Measurements from ENCODE around the gene SRP19.
"Not testable (repeated sequence)": the region's sequence is repeated elsewhere in the genome, so short reads cannot be mapped to it uniquely, and the experiment has no call there.

The SRP19 gene

GRCh38 chr5:112883192-112883591 lies 22.1 kb downstream of the SRP19 start:
- Mint-ChIP-seq H3K27me3 (no peaks in the 10 kb centered on the region), H3K27ac (no peak overlapping the region), H3K9me3 (no peaks in the 10 kb centered on the region), H3K4me1 (ENCODE audit: low read depth) (peaks cover 4% of the 10 kb centered on the region), H3K4me3 (no peak overlapping the region), H3K36me3 (ENCODE audit: low read depth) (peaks cover 9% of the 10 kb centered on the region)
- intact Hi-C loops (cut with micrococcal nuclease): no loop called here

- H3K27ac Mint-ChIP-seq: no peak overlapping the region
- no peak overlapping the region for H3K4me3 Mint-ChIP-seq
- peaks cover 12% of the 10 kb centered on the region for H3K4me1 Mint-ChIP-seq (ENCODE audit: low read depth)
These were observed 23.9 kb downstream of the SRP19 start for GRCh38 chr5:112885001-112885400.

GRCh38 chr5:112886975-112887374 lies 25.9 kb downstream of the SRP19 start:
- H3K4me3 Mint-ChIP-seq: no peak overlapping the region
- H3K4me1 Mint-ChIP-seq (ENCODE audit: low read depth): peaks cover 18% of the 10 kb centered on the region
- no peaks in the 10 kb centered on the region for H3K9me3 Mint-ChIP-seq
- no peaks in the 10 kb centered on the region for H3K27me3 Mint-ChIP-seq
- no peak overlapping the region for H3K27ac Mint-ChIP-seq
- intact Hi-C loops (cut with micrococcal nuclease): no loop called here
- H3K36me3 Mint-ChIP-seq (ENCODE audit: low read depth): peaks cover 24% of the 10 kb centered on the region

More at GRCh38 chr5:112885001-112885400, 23.9 kb downstream of the SRP19 start:
- no peaks in the 10 kb centered on the region for H3K27me3 Mint-ChIP-seq
- H3K9me3 Mint-ChIP-seq: no peaks in the 10 kb centered on the region
- intact Hi-C loops (cut with micrococcal nuclease): no loop called here
- H3K36me3 Mint-ChIP-seq (ENCODE audit: low read depth): peaks cover 10% of the 10 kb centered on the region

- H3K36me3 Mint-ChIP-seq (ENCODE audit: low read depth): peaks cover 64% of the 10 kb centered on the region
- peak overlapping the region; percentile 87 for H3K27ac Mint-ChIP-seq
- H3K4me3 Mint-ChIP-seq: peak overlapping the region; percentile 38
- peaks cover 33% of the 10 kb centered on the region for H3K4me1 Mint-ChIP-seq (ENCODE audit: low read depth)
- H3K9me3 Mint-ChIP-seq; intact Hi-C loops (cut with micrococcal nuclease); H3K27me3 Mint-ChIP-seq: not testable (repeated sequence)
These were observed 31.0 kb downstream of the SRP19 start for GRCh38 chr5:112892066-112892465.

- Mint-ChIP-seq H3K27ac (peak overlapping the region; percentile 87), H3K4me1 (ENCODE audit: low read depth) (peaks cover 37% of the 10 kb centered on the region), H3K27me3 (no peaks in the 10 kb centered on the region), H3K9me3 (no peaks in the 10 kb centered on the region), H3K4me3 (peak overlapping the region; percentile 0), H3K36me3 (ENCODE audit: low read depth) (peaks cover 71% of the 10 kb centered on the region)
- intact Hi-C loops (cut with micrococcal nuclease): no loop called here
These were observed 31.7 kb downstream of the SRP19 start for GRCh38 chr5:112892776-112893175.

GRCh38 chr5:112895682-112896081 lies 34.6 kb downstream of the SRP19 start:
- Mint-ChIP-seq H3K36me3 (ENCODE audit: low read depth) (peaks cover 78% of the 10 kb centered on the region), H3K27me3 (no peaks in the 10 kb centered on the region), H3K4me3 (no peak overlapping the region), H3K27ac (peak overlapping the region; percentile 49), H3K4me1 (ENCODE audit: low read depth) (peaks cover 33% of the 10 kb centered on the region), H3K9me3 (no peaks in the 10 kb centered on the region)
- intact Hi-C loops (cut with micrococcal nuclease): no loop called here

GRCh38 chr5:112902561-112902960 lies 41.5 kb downstream of the SRP19 start:
- H3K36me3 Mint-ChIP-seq (ENCODE audit: low read depth): peaks cover 74% of the 10 kb centered on the region
- H3K9me3 Mint-ChIP-seq: no peaks in the 10 kb centered on the region
- peaks cover 31% of the 10 kb centered on the region for H3K4me1 Mint-ChIP-seq (ENCODE audit: low read depth)
- intact Hi-C loops (cut with micrococcal nuclease): no loop called here
- no peak overlapping the region for H3K27ac Mint-ChIP-seq
- H3K4me3 Mint-ChIP-seq: no peak overlapping the region
- no peaks in the 10 kb centered on the region for H3K27me3 Mint-ChIP-seq

- Mint-ChIP-seq H3K36me3 (ENCODE audit: low read depth) (peaks cover 77% of the 10 kb centered on the region), H3K4me1 (ENCODE audit: low read depth) (peaks cover 32% of the 10 kb centered on the region)
- H3K27ac Mint-ChIP-seq; H3K9me3 Mint-ChIP-seq; H3K4me3 Mint-ChIP-seq; intact Hi-C loops (cut with micrococcal nuclease); H3K27me3 Mint-ChIP-seq: not testable (repeated sequence)
These were observed 43.9 kb downstream of the SRP19 start for GRCh38 chr5:112904996-112905395.

- H3K36me3 Mint-ChIP-seq (ENCODE audit: low read depth): peaks cover 77% of the 10 kb centered on the region
- peaks cover 36% of the 10 kb centered on the region for H3K4me1 Mint-ChIP-seq (ENCODE audit: low read depth)
- H3K27me3 Mint-ChIP-seq: no peaks in the 10 kb centered on the region
- intact Hi-C loops (cut with micrococcal nuclease): no loop called here
- no peaks in the 10 kb centered on the region for H3K9me3 Mint-ChIP-seq
- H3K27ac Mint-ChIP-seq: peak overlapping the region; percentile 68
- H3K4me3 Mint-ChIP-seq: no peak overlapping the region
These were observed 45.5 kb downstream of the SRP19 start for GRCh38 chr5:112906637-112907036.

- Mint-ChIP-seq H3K4me3 (no peak overlapping the region), H3K9me3 (no peaks in the 10 kb centered on the region), H3K27ac (peak overlapping the region; percentile 68), H3K36me3 (ENCODE audit: low read depth) (peaks cover 75% of the 10 kb centered on the region), H3K27me3 (no peaks in the 10 kb centered on the region), H3K4me1 (ENCODE audit: low read depth) (peaks cover 40% of the 10 kb centered on the region)
- intact Hi-C loops (cut with micrococcal nuclease): no loop called here
These were observed 46.1 kb downstream of the SRP19 start for GRCh38 chr5:112907166-112907631.

- Mint-ChIP-seq H3K9me3 (no peaks in the 10 kb centered on the region), H3K36me3 (ENCODE audit: low read depth) (peaks cover 73% of the 10 kb centered on the region), H3K4me1 (ENCODE audit: low read depth) (peaks cover 41% of the 10 kb centered on the region), H3K27ac (no peak overlapping the region), H3K4me3 (no peak overlapping the region), H3K27me3 (no peaks in the 10 kb centered on the region)
- intact Hi-C loops (cut with micrococcal nuclease): no loop called here
These were observed 47.8 kb downstream of the SRP19 start for GRCh38 chr5:112908854-112909253.

GRCh38 chr5:112910529-112910928 lies 49.4 kb downstream of the SRP19 start:
- Mint-ChIP-seq H3K4me3 (no peak overlapping the region), H3K36me3 (ENCODE audit: low read depth) (peaks cover 84% of the 10 kb centered on the region), H3K4me1 (ENCODE audit: low read depth) (peaks cover 47% of the 10 kb centered on the region), H3K9me3 (no peaks in the 10 kb centered on the region), H3K27ac (no peak overlapping the region), H3K27me3 (no peaks in the 10 kb centered on the region)
- intact Hi-C loops (cut with micrococcal nuclease): loop anchor here (5.0 kb wide), 1 partner anchor 33 kb away; no protein-coding TSS in a partner anchor

GRCh38 chr5:112914584-112914983 lies 53.5 kb downstream of the SRP19 start:
- Mint-ChIP-seq H3K27ac (no peak overlapping the region), H3K4me3 (no peak overlapping the region), H3K36me3 (ENCODE audit: low read depth) (peaks cover 91% of the 10 kb centered on the region), H3K4me1 (ENCODE audit: low read depth) (peaks cover 76% of the 10 kb centered on the region), H3K9me3 (no peaks in the 10 kb centered on the region), H3K27me3 (no peaks in the 10 kb centered on the region)
- intact Hi-C loops (cut with micrococcal nuclease): loop anchor here (5.0 kb wide), 1 partner anchor 37 kb away; no protein-coding TSS in a partner anchor

- intact Hi-C loops (cut with micrococcal nuclease): no loop called here
- Mint-ChIP-seq H3K4me1 (ENCODE audit: low read depth) (peaks cover 72% of the 10 kb centered on the region), H3K27ac (peak overlapping the region; percentile 32), H3K36me3 (ENCODE audit: low read depth) (peaks cover 87% of the 10 kb centered on the region), H3K4me3 (peak overlapping the region; percentile 34), H3K27me3 (no peaks in the 10 kb centered on the region), H3K9me3 (no peaks in the 10 kb centered on the region)
These were observed 54.7 kb downstream of the SRP19 start for GRCh38 chr5:112915831-112916230.

GRCh38 chr5:112917453-112917995 lies 56.4 kb downstream of the SRP19 start:
- Mint-ChIP-seq H3K36me3 (ENCODE audit: low read depth) (peaks cover 86% of the 10 kb centered on the region), H3K27me3 (no peaks in the 10 kb centered on the region), H3K27ac (peak overlapping the region; percentile 16), H3K9me3 (no peaks in the 10 kb centered on the region), H3K4me1 (ENCODE audit: low read depth) (peaks cover 66% of the 10 kb centered on the region), H3K4me3 (no peak overlapping the region)
- intact Hi-C loops (cut with micrococcal nuclease): no loop called here

Data from dendritic cell treated with granulocyte-macrophage colony-stimulating factor and Interleukin-4, amounts not matched to agents 40 ng/mL and 50 ng/mL, for 4 days (primary cell).